ENCODE data around the gene ANKRD13B.

DNA sequence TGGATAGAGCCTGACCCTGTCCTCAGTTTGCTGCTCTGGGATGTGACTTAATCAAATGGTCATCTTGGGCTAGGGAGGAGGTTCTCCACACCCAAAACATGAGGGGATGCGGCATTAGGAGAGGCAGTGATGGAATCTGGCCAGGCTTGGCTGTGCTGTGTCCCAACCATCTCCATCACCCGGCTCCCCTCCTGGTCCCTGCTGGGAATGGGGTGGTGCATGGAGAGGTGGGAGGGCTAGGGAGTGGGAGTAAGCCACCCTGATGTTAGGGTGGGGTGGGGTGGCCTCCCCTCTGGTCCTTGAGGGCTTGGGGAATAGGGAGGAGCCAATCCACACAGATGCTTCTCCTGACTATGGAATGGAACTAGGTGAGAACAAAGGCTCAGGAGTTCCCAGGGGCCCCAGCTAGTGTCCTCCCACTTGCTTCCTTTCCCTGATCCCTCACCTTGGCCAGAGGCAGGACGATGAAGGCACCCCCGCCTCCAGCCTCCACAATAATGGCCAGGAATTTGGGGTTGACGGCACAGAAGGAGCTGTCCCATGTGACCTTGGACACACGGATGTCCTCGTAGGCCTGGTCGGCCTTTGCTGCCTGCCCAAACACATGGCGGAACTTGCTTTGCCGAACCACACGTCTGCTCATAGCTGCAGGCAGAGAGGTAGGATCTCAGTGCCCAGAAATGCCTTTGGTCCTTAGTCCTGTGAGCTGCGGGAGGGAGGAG, 28.0 kb downstream of the ANKRD13B start:
- TF ChIP-seq, protein P1, sequence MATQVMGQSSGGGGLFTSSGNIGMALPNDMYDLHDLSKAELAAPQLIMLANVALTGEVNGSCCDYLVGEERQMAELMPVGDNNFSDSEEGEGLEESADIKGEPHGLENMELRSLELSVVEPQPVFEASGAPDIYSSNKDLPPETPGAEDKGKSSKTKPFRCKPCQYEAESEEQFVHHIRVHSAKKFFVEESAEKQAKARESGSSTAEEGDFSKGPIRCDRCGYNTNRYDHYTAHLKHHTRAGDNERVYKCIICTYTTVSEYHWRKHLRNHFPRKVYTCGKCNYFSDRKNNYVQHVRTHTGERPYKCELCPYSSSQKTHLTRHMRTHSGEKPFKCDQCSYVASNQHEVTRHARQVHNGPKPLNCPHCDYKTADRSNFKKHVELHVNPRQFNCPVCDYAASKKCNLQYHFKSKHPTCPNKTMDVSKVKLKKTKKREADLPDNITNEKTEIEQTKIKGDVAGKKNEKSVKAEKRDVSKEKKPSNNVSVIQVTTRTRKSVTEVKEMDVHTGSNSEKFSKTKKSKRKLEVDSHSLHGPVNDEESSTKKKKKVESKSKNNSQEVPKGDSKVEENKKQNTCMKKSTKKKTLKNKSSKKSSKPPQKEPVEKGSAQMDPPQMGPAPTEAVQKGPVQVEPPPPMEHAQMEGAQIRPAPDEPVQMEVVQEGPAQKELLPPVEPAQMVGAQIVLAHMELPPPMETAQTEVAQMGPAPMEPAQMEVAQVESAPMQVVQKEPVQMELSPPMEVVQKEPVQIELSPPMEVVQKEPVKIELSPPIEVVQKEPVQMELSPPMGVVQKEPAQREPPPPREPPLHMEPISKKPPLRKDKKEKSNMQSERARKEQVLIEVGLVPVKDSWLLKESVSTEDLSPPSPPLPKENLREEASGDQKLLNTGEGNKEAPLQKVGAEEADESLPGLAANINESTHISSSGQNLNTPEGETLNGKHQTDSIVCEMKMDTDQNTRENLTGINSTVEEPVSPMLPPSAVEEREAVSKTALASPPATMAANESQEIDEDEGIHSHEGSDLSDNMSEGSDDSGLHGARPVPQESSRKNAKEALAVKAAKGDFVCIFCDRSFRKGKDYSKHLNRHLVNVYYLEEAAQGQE (IDR thresholded peaks at IDR 0.05; ENCODE audit: insufficient read depth in 1 of 2, low read depth in 2 of 2, low read length in 1 of 2): no peak
- TF ChIP-seq, protein P2, sequence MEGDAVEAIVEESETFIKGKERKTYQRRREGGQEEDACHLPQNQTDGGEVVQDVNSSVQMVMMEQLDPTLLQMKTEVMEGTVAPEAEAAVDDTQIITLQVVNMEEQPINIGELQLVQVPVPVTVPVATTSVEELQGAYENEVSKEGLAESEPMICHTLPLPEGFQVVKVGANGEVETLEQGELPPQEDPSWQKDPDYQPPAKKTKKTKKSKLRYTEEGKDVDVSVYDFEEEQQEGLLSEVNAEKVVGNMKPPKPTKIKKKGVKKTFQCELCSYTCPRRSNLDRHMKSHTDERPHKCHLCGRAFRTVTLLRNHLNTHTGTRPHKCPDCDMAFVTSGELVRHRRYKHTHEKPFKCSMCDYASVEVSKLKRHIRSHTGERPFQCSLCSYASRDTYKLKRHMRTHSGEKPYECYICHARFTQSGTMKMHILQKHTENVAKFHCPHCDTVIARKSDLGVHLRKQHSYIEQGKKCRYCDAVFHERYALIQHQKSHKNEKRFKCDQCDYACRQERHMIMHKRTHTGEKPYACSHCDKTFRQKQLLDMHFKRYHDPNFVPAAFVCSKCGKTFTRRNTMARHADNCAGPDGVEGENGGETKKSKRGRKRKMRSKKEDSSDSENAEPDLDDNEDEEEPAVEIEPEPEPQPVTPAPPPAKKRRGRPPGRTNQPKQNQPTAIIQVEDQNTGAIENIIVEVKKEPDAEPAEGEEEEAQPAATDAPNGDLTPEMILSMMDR (IDR thresholded peaks at IDR 0.05): no peak
- no peak for TF ChIP-seq POLR2AphosphoS5 (IDR thresholded peaks at IDR 0.05; ENCODE audit: low read depth, low read length)
